ENCODE results near the gene EMX1. TPM values are rescaled to one million over a fixed set of nuclear protein-coding genes. Genes with fewer than 3 reads are reported as not detected.

The EMX1 gene
- total RNA-seq, 4 donors from 2014 or later: not detected

DNA sequence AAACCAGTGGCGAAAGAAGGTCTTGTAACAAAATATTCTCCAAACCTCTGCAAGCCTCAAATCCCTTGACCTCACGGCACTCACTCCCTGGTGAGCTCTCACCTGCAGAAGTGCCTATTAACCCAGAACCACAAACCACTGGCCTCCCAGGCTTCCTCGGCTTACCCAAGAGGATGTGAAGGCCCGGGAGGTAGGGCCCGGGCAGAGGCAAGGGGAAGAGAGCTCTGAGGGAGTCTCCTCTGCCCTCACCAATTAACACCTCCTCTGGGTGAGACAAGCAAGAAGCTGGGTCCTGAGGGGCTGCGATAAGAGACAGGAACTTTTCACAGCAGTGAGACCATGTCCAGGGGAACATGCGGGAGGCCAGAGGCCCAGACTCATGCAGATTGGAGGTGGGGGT is 53.7 kb downstream of the EMX1 start:
- Histone ChIP-seq H3K27ac (replicated peaks in 1 of 4) (no peak overlapping the region), H3K9me3 (no peaks in the 10 kb centered on the region), H3K36me3 (peaks cover 0 to 25% (median 2%) of the 10 kb centered on the region in 4 donors), H3K4me3 (no peak overlapping the region), H3K4me1 (no peaks in the 10 kb centered on the region), H3K27me3 (no peaks in the 10 kb centered on the region)
- TF ChIP-seq, protein P1, sequence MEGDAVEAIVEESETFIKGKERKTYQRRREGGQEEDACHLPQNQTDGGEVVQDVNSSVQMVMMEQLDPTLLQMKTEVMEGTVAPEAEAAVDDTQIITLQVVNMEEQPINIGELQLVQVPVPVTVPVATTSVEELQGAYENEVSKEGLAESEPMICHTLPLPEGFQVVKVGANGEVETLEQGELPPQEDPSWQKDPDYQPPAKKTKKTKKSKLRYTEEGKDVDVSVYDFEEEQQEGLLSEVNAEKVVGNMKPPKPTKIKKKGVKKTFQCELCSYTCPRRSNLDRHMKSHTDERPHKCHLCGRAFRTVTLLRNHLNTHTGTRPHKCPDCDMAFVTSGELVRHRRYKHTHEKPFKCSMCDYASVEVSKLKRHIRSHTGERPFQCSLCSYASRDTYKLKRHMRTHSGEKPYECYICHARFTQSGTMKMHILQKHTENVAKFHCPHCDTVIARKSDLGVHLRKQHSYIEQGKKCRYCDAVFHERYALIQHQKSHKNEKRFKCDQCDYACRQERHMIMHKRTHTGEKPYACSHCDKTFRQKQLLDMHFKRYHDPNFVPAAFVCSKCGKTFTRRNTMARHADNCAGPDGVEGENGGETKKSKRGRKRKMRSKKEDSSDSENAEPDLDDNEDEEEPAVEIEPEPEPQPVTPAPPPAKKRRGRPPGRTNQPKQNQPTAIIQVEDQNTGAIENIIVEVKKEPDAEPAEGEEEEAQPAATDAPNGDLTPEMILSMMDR (IDR thresholded peaks at IDR 0.05): no peak
- TF ChIP-seq POLR2AphosphoS5 (IDR thresholded peaks at IDR 0.05) (no peak), EP300 (IDR thresholded peaks at IDR 0.05) (no peak), POLR2A (IDR thresholded peaks at IDR 0.05; ENCODE audit: low read depth) (no peak)
- DNase-seq (ENCODE audit: extremely low spot score): no peak
- intact Hi-C loops (cut with DNase I): loop anchor here (5.0 kb wide), 1 partner anchor 79 kb away; no protein-coding TSS in a partner anchor
- 88% methylated on average over 6 of the region's 7 CpGs for WGBS

DNA sequence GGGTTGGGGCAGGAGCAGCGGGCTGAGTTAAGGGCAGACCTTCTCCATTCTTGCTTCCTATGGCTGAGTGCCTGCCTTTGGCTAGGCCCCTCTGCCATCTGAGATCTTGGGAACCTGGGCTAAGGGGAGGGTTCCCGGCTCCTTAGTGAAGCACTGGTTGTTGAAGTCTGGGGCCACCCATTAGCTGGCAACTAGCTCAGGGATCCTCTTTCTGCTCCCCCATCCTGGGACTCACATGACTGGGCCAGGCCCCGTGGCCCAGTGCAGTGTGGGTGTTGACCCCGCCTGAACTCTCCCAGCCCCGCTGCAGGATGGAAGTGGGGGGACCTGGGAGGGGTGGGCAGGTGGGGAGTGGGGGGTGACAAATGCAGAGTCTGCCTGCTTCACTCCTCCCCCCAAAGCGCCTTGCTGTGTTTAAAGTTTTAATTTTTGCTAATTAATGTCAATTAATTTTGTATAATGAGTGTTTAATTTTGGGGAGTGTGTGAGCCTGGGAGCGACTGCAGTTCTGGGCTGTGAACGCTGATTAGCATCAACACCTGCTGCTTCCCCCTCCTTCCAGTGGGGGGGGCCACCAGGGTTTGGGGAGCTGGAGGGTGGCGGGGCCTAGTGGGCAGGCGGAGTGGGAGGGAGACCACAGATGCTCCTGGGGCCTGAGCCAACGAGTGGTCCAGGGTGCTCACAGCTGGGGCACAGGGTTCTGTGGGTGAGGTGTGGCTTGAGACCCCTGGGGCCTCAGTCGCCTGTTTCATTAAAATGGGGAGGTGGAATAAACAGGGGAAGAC is 55.2 kb downstream of the EMX1 start:
- TF ChIP-seq, protein P1 (IDR thresholded peaks at IDR 0.05): no peak
- TF ChIP-seq POLR2A (IDR thresholded peaks at IDR 0.05; ENCODE audit: low read depth) (no peak), EP300 (IDR thresholded peaks at IDR 0.05) (no peak), POLR2AphosphoS5 (IDR thresholded peaks at IDR 0.05) (no peak)
- Histone ChIP-seq H3K27ac (replicated peaks in 1 of 4) (no peak overlapping the region), H3K4me1 (no peaks in the 10 kb centered on the region), H3K9me3 (no peaks in the 10 kb centered on the region), H3K36me3 (peaks cover 0 to 12% (median 2%) of the 10 kb centered on the region in 4 donors), H3K4me3 (no peak overlapping the region), H3K27me3 (no peaks in the 10 kb centered on the region)
- intact Hi-C loops (cut with DNase I): loop anchor here (5.0 kb wide), 1 partner anchor 80 kb away; no protein-coding TSS in a partner anchor
- no peak for DNase-seq (ENCODE audit: extremely low spot score)
- 85% methylated on average over 7 of the region's 12 CpGs for WGBS

DNA sequence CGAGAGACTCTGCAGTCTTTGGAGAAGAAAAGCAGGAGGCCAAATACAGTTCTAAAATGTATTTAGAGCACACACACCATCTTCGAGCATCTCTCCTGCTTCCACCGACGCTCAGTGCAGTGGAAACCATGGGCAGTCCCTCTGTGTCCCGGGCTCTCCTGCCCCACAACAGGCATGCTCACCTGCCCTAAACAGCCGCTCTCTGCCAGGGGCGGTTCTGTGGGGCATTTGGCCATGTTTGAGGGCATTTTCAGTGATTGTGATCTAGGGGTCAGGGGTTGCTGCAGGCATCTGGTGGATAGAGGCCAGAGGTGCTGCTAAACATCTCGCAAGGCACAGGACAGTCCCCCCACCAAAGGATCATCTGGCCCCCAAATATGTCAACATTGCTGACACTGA is 55.8 kb downstream of the EMX1 start:
- H3K27ac ChIP-seq (replicated peaks in 1 of 4): no peak overlapping the region
- H3K27me3 ChIP-seq: no peaks in the 10 kb centered on the region
- no peaks in the 10 kb centered on the region for H3K9me3 ChIP-seq
- H3K36me3 ChIP-seq: peaks cover 0 to 11% (median 2%) of the 10 kb centered on the region in 4 donors
- no peaks in the 10 kb centered on the region for H3K4me1 ChIP-seq
- WGBS: 86% methylated on average over 8 of the region's 8 CpGs
- DNase-seq (ENCODE audit: extremely low spot score): no peak
- intact Hi-C loops (cut with DNase I): loop anchor here (5.0 kb wide), 1 partner anchor 81 kb away; no protein-coding TSS in a partner anchor
- no peak overlapping the region for H3K4me3 ChIP-seq
- TF ChIP-seq POLR2AphosphoS5 (IDR thresholded peaks at IDR 0.05) (no peak), POLR2A (IDR thresholded peaks at IDR 0.05; ENCODE audit: low read depth) (no peak), EP300 (IDR thresholded peaks at IDR 0.05) (no peak)
- TF ChIP-seq, protein P1 (IDR thresholded peaks at IDR 0.05): no peak

DNA sequence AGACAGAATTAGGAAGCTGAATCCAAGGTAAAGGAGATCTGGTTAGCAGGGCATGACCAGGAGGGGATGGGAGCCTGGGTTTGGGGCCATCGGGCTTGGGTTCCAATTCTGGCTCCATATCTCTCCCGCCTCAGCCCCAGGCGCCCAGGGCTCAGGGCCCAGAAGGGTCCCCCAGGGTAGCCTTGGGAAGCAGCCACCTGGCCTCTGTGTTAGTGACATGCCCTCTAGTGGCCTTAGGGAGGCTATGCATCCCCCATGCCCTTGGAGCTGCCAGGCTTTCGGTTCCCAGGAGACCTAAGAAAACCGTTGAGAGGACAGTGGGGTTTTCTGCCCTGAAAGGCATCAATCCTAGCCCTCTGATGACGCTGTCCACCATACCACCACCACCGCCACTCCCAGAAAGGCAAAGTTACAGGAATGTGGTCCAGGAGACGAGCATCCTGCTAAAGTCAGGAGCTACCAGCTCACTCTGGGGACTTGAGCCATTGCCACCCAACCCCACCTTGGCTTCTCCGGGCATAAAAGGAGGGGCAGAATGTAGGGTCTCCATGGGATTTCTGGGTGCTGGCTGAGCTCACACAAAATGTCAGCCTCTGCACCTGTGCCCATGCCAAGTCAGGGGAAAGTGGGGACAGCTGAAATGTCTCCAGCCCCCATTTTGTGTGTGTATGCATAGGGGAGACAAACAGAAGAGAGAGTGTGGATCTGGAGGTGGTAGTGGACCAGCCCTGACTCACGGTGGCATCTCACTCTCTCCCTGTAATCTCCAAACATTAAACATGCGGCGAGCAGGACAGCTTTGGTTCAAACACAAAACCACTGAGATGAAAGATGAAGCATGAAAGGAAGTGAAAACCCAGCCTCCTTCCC is 56.5 kb downstream of the EMX1 start:
- H3K27ac ChIP-seq (replicated peaks in 1 of 4): no peak overlapping the region
- no peaks in the 10 kb centered on the region for H3K4me1 ChIP-seq
- 67% methylated on average over 8 of the region's 12 CpGs for WGBS
- TF ChIP-seq POLR2A (IDR thresholded peaks at IDR 0.05; ENCODE audit: low read depth): no peak
- TF ChIP-seq, protein P1 (IDR thresholded peaks at IDR 0.05): peak; percentile 39 to 77 (median 47)
- no peak for TF ChIP-seq POLR2AphosphoS5 (IDR thresholded peaks at IDR 0.05)
- TF ChIP-seq EP300 (IDR thresholded peaks at IDR 0.05): no peak
- intact Hi-C loops (cut with DNase I): loop anchor here (5.0 kb wide), 1 partner anchor 82 kb away; no protein-coding TSS in a partner anchor
- no peaks in the 10 kb centered on the region for H3K9me3 ChIP-seq
- peaks cover 0 to 11% (median 2%) of the 10 kb centered on the region in 4 donors for H3K36me3 ChIP-seq
- H3K4me3 ChIP-seq: no peak overlapping the region
- no peaks in the 10 kb centered on the region for H3K27me3 ChIP-seq
- DNase-seq (ENCODE audit: extremely low spot score): no peak

All from esophagus muscularis mucosa (tissue), 4 donors.